HG02610 (cell line): ENCODE data around the gene CBFA2T3.

Experiments used
- ATAC-seq: cut with Tn5 transposase; IDR thresholded peaks from one replicate; pipeline ENCODE4 v1.9.1; 2021; ENCODE audit warnings: mild to moderate bottlenecking, moderate library complexity; ENCODE audit not compliant: unreplicated experiment

The CBFA2T3 gene

DNA sequence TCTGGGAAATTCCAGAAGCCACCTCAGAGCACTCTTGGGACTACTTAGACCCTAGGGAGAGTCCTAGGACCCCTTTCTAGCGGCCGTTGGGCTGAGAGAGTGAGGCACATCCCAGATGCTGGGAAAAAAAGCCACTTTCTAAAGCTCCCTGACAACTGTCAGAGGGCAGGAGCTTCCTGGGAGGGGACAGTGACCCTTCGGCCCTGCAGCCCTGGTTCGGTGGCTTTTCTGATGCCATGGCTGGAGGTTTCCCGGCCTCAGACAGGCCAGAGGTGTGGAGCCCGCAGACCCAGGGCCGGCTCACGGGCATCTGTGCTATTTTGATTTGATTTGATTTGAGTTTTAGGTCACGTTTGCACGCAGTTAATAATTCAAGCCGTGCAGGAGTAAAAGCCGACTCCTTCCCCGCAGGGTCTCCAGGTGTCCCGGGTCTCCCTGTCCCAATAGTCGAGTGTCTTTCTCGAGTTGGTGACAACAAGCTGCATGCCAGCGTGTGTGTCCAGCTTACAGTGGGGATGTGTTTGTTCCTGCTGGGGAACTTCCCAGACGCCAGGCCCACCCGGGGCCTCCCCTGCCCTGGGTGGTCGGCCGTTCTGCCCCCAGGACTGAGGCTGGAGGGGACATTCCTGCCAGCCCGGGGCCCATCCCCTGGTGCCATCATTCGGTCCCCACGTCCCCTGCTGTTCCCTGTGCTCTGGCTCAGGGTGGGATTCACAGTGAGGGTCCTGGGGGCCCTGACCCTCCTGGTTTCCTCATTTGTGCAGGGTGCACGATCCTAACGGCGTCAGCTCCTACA is 1.0 kb upstream of the CBFA2T3 start:
- no peak for ATAC-seq

- ATAC-seq, result no peak
These were observed 515 bp downstream of the CBFA2T3 start for GRCh38 chr16:88976366-88977017.

DNA sequence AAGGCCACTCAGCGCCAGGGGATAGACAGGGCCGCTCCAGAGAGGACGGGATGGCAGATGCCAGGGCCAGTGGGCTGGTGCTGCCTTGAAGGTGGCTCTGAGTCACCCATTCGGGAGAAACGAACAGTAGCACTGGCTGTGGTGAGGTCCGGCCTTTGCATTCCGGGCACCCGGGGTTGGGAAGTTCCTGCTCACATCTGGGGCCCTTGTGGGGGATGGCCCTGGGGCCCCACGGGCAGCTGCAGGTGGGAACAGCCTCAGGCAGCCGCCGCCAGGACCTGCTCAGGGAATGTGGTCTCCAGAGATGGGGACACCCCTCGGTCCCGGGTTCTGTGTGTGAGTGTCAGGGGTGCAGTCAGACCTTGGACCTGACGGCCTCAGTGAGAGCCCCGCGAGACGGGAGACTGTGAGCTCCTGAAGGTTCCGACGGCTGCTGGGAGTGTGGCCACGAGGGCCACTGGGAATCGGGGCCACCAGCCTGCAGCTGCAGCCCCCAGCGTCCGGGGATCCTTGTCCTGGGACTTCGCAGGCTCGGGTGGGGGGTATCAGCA is 1.4 kb downstream of the CBFA2T3 start:
- no peak for ATAC-seq

- ATAC-seq, result no peak
These were observed 2.1 kb downstream of the CBFA2T3 start for GRCh38 chr16:88974916-88975215.

DNA sequence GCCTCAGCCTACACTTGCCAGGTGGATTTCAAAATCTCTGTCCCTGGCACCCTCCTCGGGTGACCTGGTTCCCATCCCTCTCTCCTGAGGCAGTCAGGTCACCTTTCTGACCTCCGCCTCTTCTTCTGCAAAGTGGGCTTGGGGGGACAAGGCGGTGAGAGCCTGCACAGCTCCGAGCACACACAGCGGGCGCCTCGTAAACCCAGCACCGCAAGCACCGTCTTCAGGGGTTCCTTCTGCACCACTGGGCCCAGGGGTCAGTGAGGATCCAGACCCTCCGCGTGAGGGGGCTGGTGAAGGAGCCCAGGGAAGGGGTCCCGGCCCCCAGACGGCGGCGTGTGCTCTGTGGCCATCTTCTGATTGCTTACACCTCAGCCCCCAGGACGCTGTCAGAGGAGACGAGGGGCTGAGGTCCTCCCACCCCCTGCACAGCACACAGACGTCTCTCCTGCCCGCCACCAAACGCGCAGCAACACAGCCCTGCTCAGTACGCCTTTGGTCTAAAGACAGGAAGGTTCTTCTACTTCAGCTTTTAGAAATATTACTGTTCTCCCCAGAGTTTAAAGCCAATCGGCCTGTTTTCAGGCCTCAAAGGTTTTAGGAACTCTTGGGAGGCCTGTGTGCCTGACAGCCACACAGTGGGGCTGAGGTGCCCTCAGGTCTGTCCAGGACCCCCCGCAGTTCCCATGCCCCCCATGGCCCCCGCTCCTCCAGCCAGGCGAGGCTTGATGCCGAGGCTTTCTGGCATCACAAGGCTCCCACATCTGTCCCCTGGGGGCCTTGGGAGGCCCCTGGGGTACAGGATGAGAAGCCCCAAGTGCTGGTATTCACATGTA is 2.7 kb downstream of the CBFA2T3 start:
- ATAC-seq, result no peak

- no peak for ATAC-seq
These were observed 3.5 kb downstream of the CBFA2T3 start for GRCh38 chr16:88973415-88974050.

- ATAC-seq, result no peak
These were observed 4.0 kb downstream of the CBFA2T3 start for GRCh38 chr16:88973007-88973410.

GRCh38 chr16:88972349-88972748 is 4.7 kb downstream of the CBFA2T3 start:
- no peak for ATAC-seq

GRCh38 chr16:88971371-88972097 is 5.5 kb downstream of the CBFA2T3 start:
- peak; percentile 35 for ATAC-seq

- no peak for ATAC-seq
These were observed 6.4 kb downstream of the CBFA2T3 start for GRCh38 chr16:88970539-88971065.

DNA sequence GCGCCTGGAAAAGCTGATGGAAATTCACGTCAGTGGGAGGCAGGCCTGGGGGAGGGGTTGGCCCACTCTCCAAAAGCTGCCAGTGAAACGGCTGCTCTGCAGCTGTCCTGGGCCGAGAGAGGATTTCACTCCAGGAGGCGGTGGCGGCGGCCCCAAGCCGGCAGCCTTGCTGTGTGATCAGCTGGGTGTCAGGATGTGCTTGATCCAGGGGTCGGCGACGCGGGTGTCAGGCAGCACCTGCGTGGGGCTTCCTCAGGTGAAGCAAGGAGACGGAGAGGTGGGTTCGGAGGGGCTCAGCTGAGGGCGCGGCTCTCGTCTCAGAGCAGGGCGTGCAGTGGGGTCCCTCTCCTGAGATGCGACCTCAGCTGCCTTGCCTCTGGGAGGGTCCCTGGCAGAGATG is 7.0 kb downstream of the CBFA2T3 start:
- ATAC-seq, result no peak

- no peak for ATAC-seq
These were observed 7.6 kb downstream of the CBFA2T3 start for GRCh38 chr16:88969361-88969831.

GRCh38 chr16:88968589-88969280 is 8.3 kb downstream of the CBFA2T3 start:
- ATAC-seq, result no peak

DNA sequence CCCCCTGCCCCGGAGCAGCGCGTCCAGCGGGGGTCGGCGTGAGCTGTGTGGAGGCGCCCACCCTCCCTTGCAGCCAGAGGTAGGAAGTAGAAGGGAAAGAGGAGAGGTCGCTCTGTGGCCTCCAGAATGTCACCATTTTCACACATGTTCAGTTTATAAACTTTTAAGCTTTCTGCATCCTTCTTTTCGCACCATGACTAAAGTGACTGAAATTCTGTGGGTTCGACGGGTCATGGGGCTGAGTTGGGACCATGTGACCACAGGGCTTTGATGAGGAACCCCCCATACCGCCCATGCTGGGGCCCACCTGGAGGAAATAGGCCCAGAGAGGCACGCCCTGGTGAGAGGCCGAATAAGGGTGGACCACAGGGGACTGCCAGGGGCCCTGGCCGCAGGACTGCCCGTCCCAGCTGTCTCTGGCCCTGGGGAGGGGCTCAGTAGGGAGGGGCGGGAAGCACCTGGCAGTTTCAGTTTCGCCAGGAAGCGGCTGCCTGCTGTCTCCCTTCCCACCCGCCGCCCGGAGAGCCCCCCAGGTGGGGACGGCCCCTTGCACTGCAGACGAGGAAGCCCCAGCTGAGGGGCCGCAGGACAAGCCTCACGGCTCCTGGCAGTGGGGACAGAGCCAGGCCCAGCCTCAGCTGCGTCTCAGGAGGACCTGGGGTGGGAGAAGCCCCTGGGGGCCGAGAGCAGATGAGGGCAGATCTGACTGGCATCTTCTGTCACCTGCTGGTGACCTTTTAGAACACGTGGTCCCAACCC is 9.0 kb downstream of the CBFA2T3 start:
- ATAC-seq, result peak; percentile 49

DNA sequence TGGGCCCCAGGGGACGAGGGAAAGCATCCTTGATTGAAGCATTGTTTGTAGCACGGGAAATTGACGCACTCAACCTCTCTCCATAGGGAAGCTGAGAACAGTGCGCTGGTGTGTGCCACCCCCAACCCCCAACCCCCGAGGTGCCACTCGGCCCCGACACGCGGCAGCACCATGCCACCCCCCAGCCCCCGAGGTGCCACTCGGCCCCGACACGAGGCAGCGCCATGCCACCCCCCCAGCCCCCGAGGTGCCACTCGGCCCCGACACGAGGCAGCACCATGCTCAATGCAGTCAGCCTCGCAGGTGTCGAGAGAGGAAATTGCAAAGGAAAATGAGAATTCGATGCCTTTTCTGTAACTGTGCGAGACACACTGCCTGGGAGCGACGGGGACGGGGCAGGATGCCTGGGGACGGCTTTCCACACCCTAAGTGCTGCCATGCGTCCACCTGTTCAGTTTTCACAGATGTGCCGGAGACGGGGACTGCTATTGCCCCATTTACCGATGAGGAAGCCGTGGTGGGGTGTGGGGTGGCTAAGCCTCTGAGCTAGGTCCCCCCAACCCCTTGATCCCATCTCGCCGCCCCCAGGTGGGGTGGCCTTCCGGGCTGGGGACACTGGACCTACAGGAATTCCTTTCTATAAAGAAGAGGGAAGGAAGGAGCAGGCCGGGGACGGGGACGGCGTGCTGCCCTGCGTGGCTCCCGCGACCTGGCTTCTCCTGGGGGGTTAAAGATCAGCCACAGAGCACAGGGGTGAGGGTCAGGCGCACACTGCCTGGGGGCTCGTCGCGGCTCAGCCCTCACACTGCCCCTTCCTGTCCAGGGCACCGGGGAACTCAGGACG is 9.8 kb downstream of the CBFA2T3 start:
- ATAC-seq, result no peak

DNA sequence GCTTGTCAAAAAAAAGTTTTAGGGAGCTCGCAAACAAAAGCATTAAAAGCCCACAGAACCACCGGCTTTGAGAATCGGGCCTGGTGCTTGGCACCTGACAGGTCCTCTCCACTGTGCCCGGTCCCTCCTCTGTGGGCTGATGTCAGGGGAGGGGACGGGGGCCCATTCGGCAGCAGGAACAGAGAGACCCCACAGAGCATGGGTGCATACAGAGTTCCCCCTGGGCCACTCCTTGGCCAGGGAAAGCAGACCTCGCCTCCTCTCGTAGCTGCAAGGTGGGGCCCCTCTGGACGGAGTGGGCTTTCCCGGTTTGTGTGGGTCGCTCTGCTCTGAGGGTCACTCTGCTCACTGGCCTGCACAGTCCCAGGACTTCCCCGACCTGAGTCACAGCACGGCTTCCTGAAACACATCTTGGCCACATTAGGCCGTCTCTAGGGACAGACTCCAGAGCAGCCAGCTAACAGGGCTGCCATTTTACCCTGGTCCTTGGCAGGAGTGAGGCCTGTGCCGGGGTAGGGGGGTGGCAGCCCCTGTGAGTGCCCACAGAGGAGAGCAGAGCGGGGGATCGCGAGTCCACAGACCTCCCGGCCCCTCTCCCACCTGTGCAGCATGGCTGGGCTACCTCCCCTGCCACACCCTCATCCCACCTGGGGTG is 11.1 kb downstream of the CBFA2T3 start:
- ATAC-seq, result no peak

DNA sequence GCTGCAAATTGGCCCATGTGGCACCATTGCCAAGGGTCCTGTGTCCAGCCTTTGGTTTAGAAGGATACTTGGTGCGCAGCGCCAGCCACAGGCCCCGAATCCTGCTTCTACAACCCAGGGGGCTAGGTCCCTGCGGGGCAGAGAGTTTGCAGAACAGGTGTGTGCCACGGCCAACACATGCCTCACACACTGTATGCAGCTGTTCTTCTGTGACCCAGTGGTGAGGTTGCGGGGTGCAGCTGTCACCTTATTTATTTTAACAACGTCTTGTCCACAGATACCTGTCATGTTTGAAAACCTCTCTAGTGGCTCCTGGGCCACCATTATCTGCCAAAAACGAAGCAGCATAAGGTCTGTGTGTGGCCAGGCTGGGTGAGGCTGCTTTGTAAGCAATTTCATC is 11.6 kb downstream of the CBFA2T3 start:
- ATAC-seq, result no peak
